T-helper 22 cell (primary cell): ENCODE results near the gene TFEB.
"Not testable (repeated sequence)": the region's sequence is repeated elsewhere in the genome, so short reads cannot be mapped to it uniquely, and the experiment has no call there.

Source experiments
- DNase-seq: peaks from one replicate; pipeline ENCODE4 v3.0.0-alpha.2; 2020; ENCODE audit warnings: low read depth

The TFEB gene

GRCh38 chr6:41735427-41736185 is at the start of gene TFEB:
Gene TFEB (minus strand): TSS chr6:41735608. CDS start chr6:41691213, 44,395 bp downstream.
- peak; percentile 83 for DNase-seq

- DNase-seq, result no peak
These were observed 49.3 kb upstream of the TFEB start for GRCh38 chr6:41784581-41785171.

GRCh38 chr6:41783106-41783780 is 47.8 kb upstream of the TFEB start:
- no peak for DNase-seq

GRCh38 chr6:41781366-41781730 is 45.9 kb upstream of the TFEB start:
- no peak for DNase-seq

GRCh38 chr6:41780551-41781365 is 45.4 kb upstream of the TFEB start, which contains the start of gene PRICKLE4:
Gene PRICKLE4 (plus strand): TSS chr6:41780782. CDS start chr6:41783474, 2,692 bp downstream.
- no peak for DNase-seq

GRCh38 chr6:41779788-41780550 is 44.6 kb upstream of the TFEB start, which contains the start of gene FRS3:
Gene FRS3 (minus strand): TSS chr6:41779900. CDS start chr6:41776987, 2,913 bp downstream.
- peak; percentile 96 for DNase-seq

- no peak for DNase-seq
These were observed 43.9 kb upstream of the TFEB start for GRCh38 chr6:41779336-41779735.

GRCh38 chr6:41778895-41779294 is 43.5 kb upstream of the TFEB start:
- DNase-seq, result no peak

GRCh38 chr6:41777551-41778285 is 42.3 kb upstream of the TFEB start:
- DNase-seq, result no peak

- DNase-seq, result no peak
These were observed 40.0 kb upstream of the TFEB start for GRCh38 chr6:41775293-41775882.

- no peak for DNase-seq
These were observed 39.4 kb upstream of the TFEB start for GRCh38 chr6:41774841-41775240.

GRCh38 chr6:41771058-41771983 is 35.9 kb upstream of the TFEB start:
- no peak for DNase-seq

- DNase-seq, result no peak
These were observed 35.1 kb upstream of the TFEB start for GRCh38 chr6:41770381-41771057.

- DNase-seq, result no peak
These were observed 34.0 kb upstream of the TFEB start for GRCh38 chr6:41769376-41769775.

GRCh38 chr6:41768545-41769308 is 33.3 kb upstream of the TFEB start:
- DNase-seq, result no peak

- no peak for DNase-seq
These were observed 31.9 kb upstream of the TFEB start for GRCh38 chr6:41767112-41767833.

- DNase-seq, result not testable (repeated sequence)
These were observed 30.7 kb upstream of the TFEB start for GRCh38 chr6:41766043-41766664.
